Anterior cingulate cortex (tissue), 58 donors: Measurements from ENCODE around the gene CERS6.

Experiments
- DNase-seq, 58 donors: peaks; one replicate each; lab custom pipeline; 2025; lab: John Stamatoyannopoulos, UW

Gene CERS6

DNA sequence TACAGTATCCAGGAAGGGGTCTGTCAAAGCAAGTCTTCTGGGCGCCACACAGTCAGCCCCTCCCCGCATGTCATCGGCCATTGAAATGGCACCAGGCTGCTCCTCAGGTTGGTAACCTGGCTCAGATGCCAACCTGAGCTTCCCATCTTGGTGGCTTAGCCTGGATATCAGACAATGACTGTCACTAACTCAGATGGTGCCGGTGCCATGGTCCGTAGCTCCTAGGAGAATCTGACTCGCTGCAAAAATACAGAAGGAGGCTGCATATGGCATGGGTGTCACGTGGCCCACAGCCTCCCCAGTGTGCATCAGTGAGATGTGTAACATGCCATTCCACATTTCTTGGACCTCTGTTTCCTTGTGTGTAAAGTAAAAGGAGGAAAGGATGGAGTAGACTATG lies 349.5 kb downstream of the CERS6 start:
- DNase-seq = no peak

DNA sequence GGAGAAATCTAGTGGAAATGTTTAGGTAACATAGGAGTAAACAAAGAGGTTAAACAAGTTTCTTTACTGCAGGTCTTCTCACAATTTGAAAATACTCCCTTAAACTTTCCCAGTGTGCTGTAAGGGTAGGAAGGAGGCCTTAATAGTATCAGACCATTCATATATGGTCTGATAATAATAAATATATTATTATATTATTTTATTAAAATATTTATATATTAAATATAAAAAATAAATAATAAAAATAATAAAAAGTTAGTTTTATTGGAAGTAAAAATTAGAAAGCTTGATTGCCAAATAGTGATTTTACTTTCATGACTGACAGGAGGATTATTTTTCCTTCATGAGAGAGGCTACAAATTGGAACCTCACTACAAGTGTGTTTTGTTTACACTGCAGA lies 353.5 kb downstream of the CERS6 start:
- DNase-seq = no peak

GRCh38 chr2:168810235-168810634 lies 354.2 kb downstream of the CERS6 start:
- DNase-seq = no peak

DNA sequence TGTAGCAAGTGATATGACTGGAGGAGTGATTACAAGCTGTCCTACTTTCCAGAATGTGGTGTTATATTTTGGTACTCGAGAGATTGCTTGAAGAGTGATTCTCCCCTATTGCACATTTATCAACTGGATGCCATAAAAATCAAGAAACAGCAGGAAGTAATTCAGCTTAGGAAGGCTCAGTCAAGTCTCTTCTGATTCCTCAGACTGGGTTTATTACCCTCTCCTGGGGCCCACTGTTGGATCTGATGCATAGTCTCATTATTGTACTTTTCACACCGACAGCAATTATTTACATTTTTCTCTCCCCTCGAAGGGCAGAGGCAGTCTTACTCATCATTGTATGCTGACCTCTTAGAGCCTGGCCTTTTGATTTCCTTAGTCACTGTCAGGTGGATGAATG lies 355.6 kb downstream of the CERS6 start:
- no peak for DNase-seq

- DNase-seq = no peak
Measured at GRCh38 chr2:168814046-168814445, 358.0 kb downstream of the CERS6 start.

DNA sequence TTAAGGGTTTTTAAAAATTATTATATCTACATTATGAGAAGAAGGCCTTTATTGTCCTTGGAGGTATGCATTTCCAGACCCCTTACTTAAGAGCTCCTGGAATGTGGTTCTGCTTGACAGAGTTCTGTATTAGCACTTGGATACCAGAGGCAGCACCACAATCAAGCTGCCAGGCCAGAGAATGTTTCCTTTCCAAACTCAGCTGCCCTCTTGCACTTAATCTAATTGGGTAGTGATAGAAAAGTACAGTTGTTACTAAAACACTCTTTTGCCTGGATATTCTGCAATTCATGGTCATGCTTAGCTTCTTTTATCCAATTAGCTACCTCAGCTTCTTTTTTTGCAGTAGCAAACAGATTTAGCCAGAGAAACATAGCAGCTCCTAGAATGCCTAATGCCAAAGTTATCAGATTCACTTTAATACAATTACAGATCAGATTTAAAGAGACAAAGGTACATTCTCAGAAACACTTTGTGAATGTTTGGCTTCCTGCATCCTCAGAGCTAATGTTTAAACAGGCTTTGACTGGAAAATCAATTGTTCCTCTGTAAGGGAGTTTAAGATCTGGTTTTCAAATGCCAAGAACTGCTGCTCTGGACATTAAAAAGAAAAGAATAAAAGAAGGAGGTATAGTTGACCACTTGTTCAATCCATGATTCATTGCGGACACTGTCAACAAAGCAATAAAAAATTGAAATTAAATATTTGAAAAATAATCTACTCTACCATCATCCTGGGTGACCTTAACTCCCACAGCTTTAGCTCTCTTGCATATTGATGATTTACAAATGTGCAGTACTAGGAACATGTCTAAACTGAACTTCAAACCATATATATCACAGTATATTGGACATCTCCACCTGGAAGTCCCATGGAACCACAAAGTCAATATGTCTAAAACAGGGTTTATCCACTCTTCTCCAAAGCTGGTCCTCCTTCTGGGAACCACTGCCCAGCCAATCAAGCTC lies 359.2 kb downstream of the CERS6 start:
- no peak for DNase-seq

DNA sequence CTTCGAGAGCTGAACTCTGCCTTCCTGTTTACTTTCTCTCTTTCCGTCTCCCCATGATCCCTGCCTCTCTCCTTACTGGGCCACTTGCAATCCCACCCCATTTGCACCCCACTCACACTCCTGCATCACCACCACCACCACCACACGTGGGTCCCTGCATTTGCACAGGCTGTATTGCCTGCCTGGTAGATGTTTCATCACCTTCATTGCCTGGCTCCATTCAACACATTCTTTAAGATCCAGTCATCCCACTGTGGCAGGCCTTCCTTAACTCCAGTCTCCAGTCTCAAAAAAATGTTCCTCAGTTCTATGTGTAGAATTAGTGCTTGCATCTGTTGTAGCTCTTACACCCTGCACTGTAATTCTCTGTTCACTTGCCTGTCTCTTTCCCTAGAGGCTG lies 360.3 kb downstream of the CERS6 start:
- DNase-seq = no peak

GRCh38 chr2:168819050-168819715 lies 363.1 kb downstream of the CERS6 start:
- DNase-seq = no peak

- peak in 1 of 58 donors; percentile 14 for DNase-seq
Measured at GRCh38 chr2:168819829-168820489, 363.9 kb downstream of the CERS6 start.

GRCh38 chr2:168821577-168821976 lies 365.5 kb downstream of the CERS6 start:
- no peak for DNase-seq

DNA sequence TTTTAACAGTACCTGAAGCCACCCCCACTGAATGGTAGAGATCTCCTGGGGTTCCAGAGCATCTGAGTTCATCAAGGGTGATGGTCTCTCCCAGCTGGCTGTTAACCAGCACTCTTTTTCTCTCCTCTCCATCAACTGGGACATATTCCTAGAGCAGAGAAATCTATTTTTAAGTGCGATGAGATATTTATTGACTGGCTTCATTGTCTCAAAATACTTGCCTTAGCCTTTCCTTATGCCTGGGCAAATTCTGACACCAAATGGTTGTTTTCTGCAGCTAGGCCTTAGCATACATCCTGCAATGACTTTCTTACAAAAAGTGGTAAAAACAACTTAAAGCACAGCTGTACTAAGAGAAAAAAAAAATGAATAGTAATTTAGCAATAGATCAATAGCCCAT lies 365.9 kb downstream of the CERS6 start:
- no peak for DNase-seq
